Left hindlimb (tissue), 1 donor: ENCODE measurements around the gene LITAF.

Experiments
- DNase-seq: peaks from one replicate; pipeline ENCODE4 v3.0.0-alpha.2; 2018

The LITAF gene

GRCh38 chr16:11547118-11547916, 39.4 kb downstream of the LITAF start:
- no peak for DNase-seq

GRCh38 chr16:11546608-11547061, 40.1 kb downstream of the LITAF start:
- no peak for DNase-seq

GRCh38 chr16:11543661-11544393, 42.9 kb downstream of the LITAF start:
- DNase-seq = no peak

GRCh38 chr16:11542069-11542744, 44.5 kb downstream of the LITAF start:
- no peak for DNase-seq

GRCh38 chr16:11539641-11540050, 47.1 kb downstream of the LITAF start:
- DNase-seq = no peak

GRCh38 chr16:11538880-11539279, 47.8 kb downstream of the LITAF start:
- no peak for DNase-seq

- no peak for DNase-seq
Observed at GRCh38 chr16:11536104-11536866, 50.4 kb downstream of the LITAF start.

- DNase-seq = no peak
Observed at GRCh38 chr16:11535494-11535893, 51.2 kb downstream of the LITAF start.

GRCh38 chr16:11534262-11534661, 52.5 kb downstream of the LITAF start:
- peak; percentile 10 for DNase-seq

GRCh38 chr16:11533588-11533987, 53.1 kb downstream of the LITAF start:
- DNase-seq = no peak

- DNase-seq = no peak
Observed at GRCh38 chr16:11530171-11530940, 56.4 kb downstream of the LITAF start.

GRCh38 chr16:11529285-11529684, 57.4 kb downstream of the LITAF start:
- DNase-seq = no peak

- no peak for DNase-seq
Observed at GRCh38 chr16:11528053-11528452, 58.7 kb downstream of the LITAF start.

- no peak for DNase-seq
Observed at GRCh38 chr16:11526655-11527350, 59.9 kb downstream of the LITAF start.

- DNase-seq = no peak
Observed at GRCh38 chr16:11524098-11524760, 62.5 kb downstream of the LITAF start.

GRCh38 chr16:11521055-11521454, 65.7 kb downstream of the LITAF start:
- DNase-seq = no peak

GRCh38 chr16:11520442-11520841, 66.3 kb downstream of the LITAF start:
- DNase-seq = no peak

GRCh38 chr16:11517961-11518360, 68.8 kb downstream of the LITAF start:
- DNase-seq = no peak

GRCh38 chr16:11515540-11516430, 70.9 kb downstream of the LITAF start:
- DNase-seq = no peak

GRCh38 chr16:11514283-11514682, 72.4 kb downstream of the LITAF start:
- no peak for DNase-seq
